WERI-Rb-1 (cell line): ENCODE results near the gene COCH.

Experiments
- DNase-seq: peaks from one replicate; pipeline ENCODE4 v3.0.0-alpha.2; 2020
- H3K27ac ChIP-seq: fragments of 250-450 bp; sonication (Bioruptor Pico); 2 replicates; pipeline ENCODE4 v1.5.1; 2020; ENCODE audit warnings: mild to moderate bottlenecking, moderate library complexity
- H3K27me3 ChIP-seq: fragments of 250-450 bp; sonication (Bioruptor Pico); 2 replicates; pipeline ENCODE4 v1.5.1; 2021; ENCODE audit warnings: mild to moderate bottlenecking, low read depth, moderate library complexity; ENCODE audit not compliant: insufficient read depth, severe bottlenecking
- H3K36me3 ChIP-seq: fragments of 250-450 bp; sonication (Bioruptor Pico); 2 replicates; pipeline ENCODE4 v1.5.1; 2020; ENCODE audit warnings: mild to moderate bottlenecking, moderate library complexity
- H3K4me3 ChIP-seq: 2 replicates; pipeline ENCODE4 v1.5.1; 2011; ENCODE audit warnings: low read depth, mild to moderate bottlenecking, control low read depth, low read length
- H3K9me3 ChIP-seq: fragments of 250-450 bp; sonication (Bioruptor Pico); 2 replicates; pipeline ENCODE4 v1.5.1; 2021; ENCODE audit warnings: mild to moderate bottlenecking, moderate library complexity; ENCODE audit not compliant: severe bottlenecking
- TF ChIP-seq, protein P1 (sequence below): IDR thresholded peaks from 2 replicates; pipeline ENCODE4 v1.5.1; 2011; ENCODE audit warnings: low read depth, mild to moderate bottlenecking, control low read depth, inconsistent platforms, low read length

COCH gene

DNA sequence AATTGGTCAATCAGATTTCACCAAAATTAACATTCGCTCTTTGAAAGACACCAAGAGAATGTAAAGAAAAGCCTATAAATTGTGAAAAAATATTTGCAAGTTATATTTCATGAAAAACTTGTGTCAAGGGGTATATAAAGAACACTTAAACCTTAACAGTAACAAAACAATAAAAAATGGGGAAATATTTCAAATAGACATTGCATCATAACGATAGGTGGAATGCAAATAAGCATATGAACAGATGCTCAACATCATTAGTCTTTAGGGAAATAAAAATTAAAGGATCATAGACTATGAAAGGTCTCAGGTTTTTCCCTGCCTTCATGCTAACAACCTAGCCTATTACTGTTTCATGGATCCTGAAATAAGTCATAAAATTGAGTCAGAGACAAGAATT is 64.3 kb downstream of the COCH start:
- peaks cover 39% of the 10 kb centered on the region for H3K36me3 ChIP-seq
- TF ChIP-seq, protein P1, sequence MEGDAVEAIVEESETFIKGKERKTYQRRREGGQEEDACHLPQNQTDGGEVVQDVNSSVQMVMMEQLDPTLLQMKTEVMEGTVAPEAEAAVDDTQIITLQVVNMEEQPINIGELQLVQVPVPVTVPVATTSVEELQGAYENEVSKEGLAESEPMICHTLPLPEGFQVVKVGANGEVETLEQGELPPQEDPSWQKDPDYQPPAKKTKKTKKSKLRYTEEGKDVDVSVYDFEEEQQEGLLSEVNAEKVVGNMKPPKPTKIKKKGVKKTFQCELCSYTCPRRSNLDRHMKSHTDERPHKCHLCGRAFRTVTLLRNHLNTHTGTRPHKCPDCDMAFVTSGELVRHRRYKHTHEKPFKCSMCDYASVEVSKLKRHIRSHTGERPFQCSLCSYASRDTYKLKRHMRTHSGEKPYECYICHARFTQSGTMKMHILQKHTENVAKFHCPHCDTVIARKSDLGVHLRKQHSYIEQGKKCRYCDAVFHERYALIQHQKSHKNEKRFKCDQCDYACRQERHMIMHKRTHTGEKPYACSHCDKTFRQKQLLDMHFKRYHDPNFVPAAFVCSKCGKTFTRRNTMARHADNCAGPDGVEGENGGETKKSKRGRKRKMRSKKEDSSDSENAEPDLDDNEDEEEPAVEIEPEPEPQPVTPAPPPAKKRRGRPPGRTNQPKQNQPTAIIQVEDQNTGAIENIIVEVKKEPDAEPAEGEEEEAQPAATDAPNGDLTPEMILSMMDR: no peak
- DNase-seq: no peak
- no peak overlapping the region for H3K4me3 ChIP-seq
- H3K9me3 ChIP-seq: no peaks in the 10 kb centered on the region
- no peak overlapping the region for H3K27ac ChIP-seq
- H3K27me3 ChIP-seq: no peaks in the 10 kb centered on the region
